Measurements from ENCODE around the gene MAN2A1.

The MAN2A1 gene

GRCh38 chr5:109688630-109688969, 1.1 kb upstream of the MAN2A1 start:
- in situ Hi-C loops (cut with HindIII; ENCODE audit: low sequenced_read_pairs) = no loop called here
- no peak for DNase-seq (ENCODE audit: low read depth)
- no peak overlapping the region for H3K4me3 ChIP-seq (ENCODE audit: low read depth, low read length)
- peak; percentile 41 for TF ChIP-seq CTCF (IDR thresholded peaks at IDR 0.05; ENCODE audit: low read depth, low read length, missing control alignments)

GRCh38 chr5:109688970-109689739, 572 bp upstream of the MAN2A1 start:
- in situ Hi-C loops (cut with HindIII; ENCODE audit: low sequenced_read_pairs) = no loop called here
- DNase-seq (ENCODE audit: low read depth) = peak; percentile 64
- TF ChIP-seq CTCF (IDR thresholded peaks at IDR 0.05; ENCODE audit: low read depth, low read length, missing control alignments) = peak; percentile 2
- peak overlapping the region; percentile 83 for H3K4me3 ChIP-seq (ENCODE audit: low read depth, low read length)

- no peak for DNase-seq (ENCODE audit: low read depth)
- in situ Hi-C loops (cut with HindIII; ENCODE audit: low sequenced_read_pairs) = no loop called here
- no peak for TF ChIP-seq CTCF (IDR thresholded peaks at IDR 0.05; ENCODE audit: low read depth, low read length, missing control alignments)
- H3K4me3 ChIP-seq (ENCODE audit: low read depth, low read length) = peak overlapping the region; percentile 83
Measured at GRCh38 chr5:109690242-109690974, 681 bp downstream of the MAN2A1 start.

GRCh38 chr5:109690975-109691574, 1.3 kb downstream of the MAN2A1 start:
- in situ Hi-C loops (cut with HindIII; ENCODE audit: low sequenced_read_pairs) = no loop called here
- peak; percentile 89 for TF ChIP-seq CTCF (IDR thresholded peaks at IDR 0.05; ENCODE audit: low read depth, low read length, missing control alignments)
- peak; percentile 64 for DNase-seq (ENCODE audit: low read depth)
- peak overlapping the region; percentile 83 for H3K4me3 ChIP-seq (ENCODE audit: low read depth, low read length)

- H3K4me3 ChIP-seq (ENCODE audit: low read depth, low read length) = peak overlapping the region; percentile 83
- in situ Hi-C loops (cut with HindIII; ENCODE audit: low sequenced_read_pairs) = no loop called here
- TF ChIP-seq CTCF (IDR thresholded peaks at IDR 0.05; ENCODE audit: low read depth, low read length, missing control alignments) = no peak
- DNase-seq (ENCODE audit: low read depth) = no peak
Measured at GRCh38 chr5:109691996-109692395, 2.3 kb downstream of the MAN2A1 start.

- no peak for TF ChIP-seq CTCF (IDR thresholded peaks at IDR 0.05; ENCODE audit: low read depth, low read length, missing control alignments)
- DNase-seq (ENCODE audit: low read depth) = no peak
- peak overlapping the region; percentile 83 for H3K4me3 ChIP-seq (ENCODE audit: low read depth, low read length)
- in situ Hi-C loops (cut with HindIII; ENCODE audit: low sequenced_read_pairs) = no loop called here
Measured at GRCh38 chr5:109692852-109693251, 3.1 kb downstream of the MAN2A1 start.

All from astrocyte of the cerebellum (primary cell).